ENCODE results near the gene FAM8A1. TPM values are rescaled to one million over a fixed set of nuclear protein-coding genes. Genes with fewer than 3 reads are reported as not detected.

Gene FAM8A1
- polyA plus RNA-seq, 2 donors: 5.7 to 7.1 TPM

GRCh38 chr6:17628873-17629272 lies 28.8 kb downstream of the FAM8A1 start:
- peaks cover 14% of the 10 kb centered on the region in 2 donors for H3K36me3 ChIP-seq (ENCODE audit: control insufficient read depth in 2 of 2, insufficient read depth in 2 of 2, low read length in 1 of 2)
- no peaks in the 10 kb centered on the region for H3K4me1 ChIP-seq (ENCODE audit: control insufficient read depth in 2 of 2, insufficient read depth in 2 of 2, low read length in 1 of 2)
- WGBS, 2 donors: 64 to 69% methylated on average over 1 of the region's 1 CpG
- no peak overlapping the region for H3K4me3 ChIP-seq (ENCODE audit: low read depth in 1 of 2, low read length in 2 of 2)
- no peak overlapping the region for H3K27ac ChIP-seq (ENCODE audit: low read depth in 2 of 2, low read length in 1 of 2)
- H3K9me3 ChIP-seq (ENCODE audit: control insufficient read depth in 2 of 2, insufficient read depth in 1 of 2, low read depth in 1 of 2, low read length in 1 of 2): no peaks in the 10 kb centered on the region
- H3K27me3 ChIP-seq (ENCODE audit: control insufficient read depth in 1 of 2, insufficient read depth in 2 of 2, low read length in 2 of 2): no peaks in the 10 kb centered on the region

GRCh38 chr6:17629824-17630510 lies 29.9 kb downstream of the FAM8A1 start:
- Histone ChIP-seq H3K9me3 (ENCODE audit: control insufficient read depth in 2 of 2, insufficient read depth in 1 of 2, low read depth in 1 of 2, low read length in 1 of 2) (no peaks in the 10 kb centered on the region), H3K36me3 (ENCODE audit: control insufficient read depth in 2 of 2, insufficient read depth in 2 of 2, low read length in 1 of 2) (peaks cover 10 to 11% of the 10 kb centered on the region in 2 donors), H3K27me3 (ENCODE audit: control insufficient read depth in 1 of 2, insufficient read depth in 2 of 2, low read length in 2 of 2) (no peaks in the 10 kb centered on the region), H3K4me3 (ENCODE audit: low read depth in 1 of 2, low read length in 2 of 2) (no peak overlapping the region), H3K27ac (ENCODE audit: low read depth in 2 of 2, low read length in 1 of 2) (no peak overlapping the region), H3K4me1 (ENCODE audit: control insufficient read depth in 2 of 2, insufficient read depth in 2 of 2, low read length in 1 of 2) (no peaks in the 10 kb centered on the region)
- WGBS, 2 donors: 78 to 81% methylated on average over 8 of the region's 8 CpGs

GRCh38 chr6:17630511-17631073 lies 30.5 kb downstream of the FAM8A1 start:
- Histone ChIP-seq H3K4me3 (ENCODE audit: low read depth in 1 of 2, low read length in 2 of 2) (no peak overlapping the region), H3K4me1 (ENCODE audit: control insufficient read depth in 2 of 2, insufficient read depth in 2 of 2, low read length in 1 of 2) (no peaks in the 10 kb centered on the region), H3K36me3 (ENCODE audit: control insufficient read depth in 2 of 2, insufficient read depth in 2 of 2, low read length in 1 of 2) (peaks cover 10% of the 10 kb centered on the region in 2 donors), H3K27me3 (ENCODE audit: control insufficient read depth in 1 of 2, insufficient read depth in 2 of 2, low read length in 2 of 2) (no peaks in the 10 kb centered on the region), H3K27ac (ENCODE audit: low read depth in 2 of 2, low read length in 1 of 2) (no peak overlapping the region), H3K9me3 (ENCODE audit: control insufficient read depth in 2 of 2, insufficient read depth in 1 of 2, low read depth in 1 of 2, low read length in 1 of 2) (no peaks in the 10 kb centered on the region)
- WGBS, 2 donors: 66 to 74% methylated on average over 5 of the region's 5 CpGs

DNA sequence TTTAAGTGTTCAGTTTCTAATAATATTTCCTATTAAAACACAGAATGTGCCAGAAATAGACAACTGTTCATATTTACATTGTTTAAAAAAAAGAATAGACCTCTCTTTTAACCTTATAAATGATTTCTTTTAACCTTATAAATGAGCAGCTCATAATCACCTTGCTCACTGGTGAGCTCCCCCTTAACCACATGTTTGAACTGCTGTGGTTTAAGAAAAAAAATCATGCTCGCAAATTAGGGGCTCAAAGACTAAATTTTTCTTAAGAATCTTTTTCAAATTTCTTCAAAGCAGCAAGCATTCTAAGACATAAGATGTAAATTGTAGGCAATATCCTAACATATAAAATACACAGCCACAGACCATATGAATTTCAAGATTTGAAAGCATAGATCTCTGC lies 32.8 kb downstream of the FAM8A1 start:
- WGBS, 2 donors: 85 to 86% methylated on average over 1 of the region's 1 CpG
- Histone ChIP-seq H3K36me3 (ENCODE audit: control insufficient read depth in 2 of 2, insufficient read depth in 2 of 2, low read length in 1 of 2) (peaks cover 3 to 6% of the 10 kb centered on the region in 2 donors), H3K27ac (ENCODE audit: low read depth in 2 of 2, low read length in 1 of 2) (no peak overlapping the region), H3K27me3 (ENCODE audit: control insufficient read depth in 1 of 2, insufficient read depth in 2 of 2, low read length in 2 of 2) (no peaks in the 10 kb centered on the region), H3K4me1 (ENCODE audit: control insufficient read depth in 2 of 2, insufficient read depth in 2 of 2, low read length in 1 of 2) (no peaks in the 10 kb centered on the region), H3K9me3 (ENCODE audit: control insufficient read depth in 2 of 2, insufficient read depth in 1 of 2, low read depth in 1 of 2, low read length in 1 of 2) (no peaks in the 10 kb centered on the region), H3K4me3 (ENCODE audit: low read depth in 1 of 2, low read length in 2 of 2) (no peak overlapping the region)

DNA sequence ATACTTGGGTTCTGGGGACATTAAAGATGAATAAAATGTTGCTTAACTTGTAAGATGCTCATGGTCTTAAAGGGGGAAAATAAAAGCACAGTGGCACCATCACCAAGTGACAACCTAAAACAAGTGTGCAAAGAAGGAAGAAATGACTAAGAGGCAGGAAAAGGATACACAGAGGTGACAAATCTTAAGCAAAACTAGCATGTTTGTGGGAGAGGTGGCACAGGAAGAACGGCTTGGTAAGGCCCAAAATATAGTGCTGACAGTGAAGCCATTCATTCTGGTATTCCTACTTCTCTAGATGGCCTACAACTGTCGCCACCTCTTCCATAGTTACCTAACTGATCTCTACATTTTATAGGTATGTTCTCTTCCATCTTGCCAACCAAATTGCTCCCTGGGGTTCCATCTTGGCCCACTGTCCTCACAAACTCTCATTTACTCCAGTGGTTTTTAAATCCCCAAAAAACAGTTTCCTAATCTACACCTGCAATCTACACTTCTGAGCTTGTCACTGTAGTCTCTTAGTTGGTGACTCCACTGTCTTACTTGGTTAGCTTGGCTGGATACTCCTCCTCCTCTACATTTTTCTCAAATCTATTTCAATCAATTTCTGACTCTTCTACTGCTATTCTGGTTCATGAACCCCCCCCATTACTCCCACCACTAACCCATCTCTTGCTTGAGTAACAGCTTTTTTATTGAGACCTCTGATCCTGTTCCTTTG lies 33.5 kb downstream of the FAM8A1 start:
- Histone ChIP-seq H3K36me3 (ENCODE audit: control insufficient read depth in 2 of 2, insufficient read depth in 2 of 2, low read length in 1 of 2) (peaks cover 3 to 6% of the 10 kb centered on the region in 2 donors), H3K4me3 (ENCODE audit: low read depth in 1 of 2, low read length in 2 of 2) (no peak overlapping the region), H3K27ac (ENCODE audit: low read depth in 2 of 2, low read length in 1 of 2) (no peak overlapping the region), H3K27me3 (ENCODE audit: control insufficient read depth in 1 of 2, insufficient read depth in 2 of 2, low read length in 2 of 2) (no peaks in the 10 kb centered on the region), H3K4me1 (ENCODE audit: control insufficient read depth in 2 of 2, insufficient read depth in 2 of 2, low read length in 1 of 2) (no peaks in the 10 kb centered on the region), H3K9me3 (ENCODE audit: control insufficient read depth in 2 of 2, insufficient read depth in 1 of 2, low read depth in 1 of 2, low read length in 1 of 2) (no peaks in the 10 kb centered on the region)
- 80 to 92% methylated on average over 2 of the region's 2 CpGs for WGBS, 2 donors

- Histone ChIP-seq H3K4me1 (ENCODE audit: control insufficient read depth in 2 of 2, insufficient read depth in 2 of 2, low read length in 1 of 2) (no peaks in the 10 kb centered on the region), H3K36me3 (ENCODE audit: control insufficient read depth in 2 of 2, insufficient read depth in 2 of 2, low read length in 1 of 2) (peaks cover 0 to 4% of the 10 kb centered on the region in 2 donors), H3K27ac (ENCODE audit: low read depth in 2 of 2, low read length in 1 of 2) (no peak overlapping the region), H3K4me3 (ENCODE audit: low read depth in 1 of 2, low read length in 2 of 2) (no peak overlapping the region), H3K9me3 (ENCODE audit: control insufficient read depth in 2 of 2, insufficient read depth in 1 of 2, low read depth in 1 of 2, low read length in 1 of 2) (no peaks in the 10 kb centered on the region), H3K27me3 (ENCODE audit: control insufficient read depth in 1 of 2, insufficient read depth in 2 of 2, low read length in 2 of 2) (no peaks in the 10 kb centered on the region)
- WGBS, 2 donors: 90 to 93% methylated on average over 4 of the region's 4 CpGs
Observed at GRCh38 chr6:17635568-17635967, 35.5 kb downstream of the FAM8A1 start.

- no peak overlapping the region for H3K4me3 ChIP-seq (ENCODE audit: low read depth in 1 of 2, low read length in 2 of 2)
- no peaks in the 10 kb centered on the region for H3K27me3 ChIP-seq (ENCODE audit: control insufficient read depth in 1 of 2, insufficient read depth in 2 of 2, low read length in 2 of 2)
- 48 to 59% methylated on average over 2 of the region's 2 CpGs for WGBS, 2 donors
- H3K9me3 ChIP-seq (ENCODE audit: control insufficient read depth in 2 of 2, insufficient read depth in 1 of 2, low read depth in 1 of 2, low read length in 1 of 2): no peaks in the 10 kb centered on the region
- no peak overlapping the region for H3K27ac ChIP-seq (ENCODE audit: low read depth in 2 of 2, low read length in 1 of 2)
- peaks cover 2 to 4% of the 10 kb centered on the region in 2 donors for H3K36me3 ChIP-seq (ENCODE audit: control insufficient read depth in 2 of 2, insufficient read depth in 2 of 2, low read length in 1 of 2)
- H3K4me1 ChIP-seq (ENCODE audit: control insufficient read depth in 2 of 2, insufficient read depth in 2 of 2, low read length in 1 of 2): no peaks in the 10 kb centered on the region
Observed at GRCh38 chr6:17638212-17638715, 38.2 kb downstream of the FAM8A1 start.

GRCh38 chr6:17640477-17640917 lies 40.4 kb downstream of the FAM8A1 start:
- Histone ChIP-seq H3K36me3 (ENCODE audit: control insufficient read depth in 2 of 2, insufficient read depth in 2 of 2, low read length in 1 of 2) (peaks cover 4 to 7% of the 10 kb centered on the region in 2 donors), H3K27ac (ENCODE audit: low read depth in 2 of 2, low read length in 1 of 2) (no peak overlapping the region), H3K9me3 (ENCODE audit: control insufficient read depth in 2 of 2, insufficient read depth in 1 of 2, low read depth in 1 of 2, low read length in 1 of 2) (no peaks in the 10 kb centered on the region), H3K4me3 (ENCODE audit: low read depth in 1 of 2, low read length in 2 of 2) (no peak overlapping the region), H3K27me3 (ENCODE audit: control insufficient read depth in 1 of 2, insufficient read depth in 2 of 2, low read length in 2 of 2) (no peaks in the 10 kb centered on the region), H3K4me1 (ENCODE audit: control insufficient read depth in 2 of 2, insufficient read depth in 2 of 2, low read length in 1 of 2) (no peaks in the 10 kb centered on the region)
- 88 to 93% methylated on average over 3 of the region's 3 CpGs for WGBS, 2 donors

DNA sequence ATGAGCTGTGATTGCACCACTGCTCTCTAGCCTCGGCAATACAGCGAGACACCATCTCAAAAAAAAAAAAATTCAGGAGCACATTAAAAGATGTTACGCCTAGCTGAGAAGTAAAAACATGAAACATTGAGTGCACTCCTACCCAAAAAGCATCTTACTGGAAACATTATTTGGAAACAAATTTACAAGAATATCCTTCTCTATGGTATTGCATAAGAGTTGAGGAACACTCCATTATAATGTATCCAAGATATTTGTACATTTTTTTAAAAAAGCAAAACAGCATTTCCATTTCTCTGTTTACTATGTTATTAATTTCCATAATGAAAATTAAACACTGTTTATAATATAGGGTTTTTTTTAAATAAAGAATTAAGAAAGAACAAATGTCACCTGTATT lies 48.6 kb downstream of the FAM8A1 start:
- Histone ChIP-seq H3K27me3 (ENCODE audit: control insufficient read depth in 1 of 2, insufficient read depth in 2 of 2, low read length in 2 of 2) (no peaks in the 10 kb centered on the region), H3K36me3 (ENCODE audit: control insufficient read depth in 2 of 2, insufficient read depth in 2 of 2, low read length in 1 of 2) (peaks cover 8 to 11% of the 10 kb centered on the region in 2 donors), H3K4me3 (ENCODE audit: low read depth in 1 of 2, low read length in 2 of 2) (no peak overlapping the region), H3K27ac (ENCODE audit: low read depth in 2 of 2, low read length in 1 of 2) (no peak overlapping the region), H3K9me3 (ENCODE audit: control insufficient read depth in 2 of 2, insufficient read depth in 1 of 2, low read depth in 1 of 2, low read length in 1 of 2) (no peaks in the 10 kb centered on the region), H3K4me1 (ENCODE audit: control insufficient read depth in 2 of 2, insufficient read depth in 2 of 2, low read length in 1 of 2) (no peaks in the 10 kb centered on the region)
- 98% methylated on average over 3 of the region's 3 CpGs for WGBS, 2 donors

Data from esophagus (tissue), 2 donors.